Stimulated activated CD4-positive, alpha-beta T cell treated with anti-CD3 and anti-CD28 coated beads, Interleukin-1b, Interleukin-23, amount 100 ng/mL, for 24 hours (primary cell): Measurements from ENCODE around the gene GSTM3.
A peak's percentile ranks its signal among the peaks of the same experiment; 100 is the strongest.
"Not testable (repeated sequence)": the region's sequence is repeated elsewhere in the genome, so short reads cannot be mapped to it uniquely, and the experiment has no call there.

Experiments
- DNase-seq, 4 experiments: peaks; one replicate each; pipeline ENCODE4 v3.0.0-alpha.2; 2020; ENCODE audit warnings: low read depth in 4 of 4, low spot score in 1 of 4

Gene GSTM3

GRCh38 chr1:109762039-109762585, 21.3 kb upstream of the GSTM3 start:
- DNase-seq = no peak

DNA sequence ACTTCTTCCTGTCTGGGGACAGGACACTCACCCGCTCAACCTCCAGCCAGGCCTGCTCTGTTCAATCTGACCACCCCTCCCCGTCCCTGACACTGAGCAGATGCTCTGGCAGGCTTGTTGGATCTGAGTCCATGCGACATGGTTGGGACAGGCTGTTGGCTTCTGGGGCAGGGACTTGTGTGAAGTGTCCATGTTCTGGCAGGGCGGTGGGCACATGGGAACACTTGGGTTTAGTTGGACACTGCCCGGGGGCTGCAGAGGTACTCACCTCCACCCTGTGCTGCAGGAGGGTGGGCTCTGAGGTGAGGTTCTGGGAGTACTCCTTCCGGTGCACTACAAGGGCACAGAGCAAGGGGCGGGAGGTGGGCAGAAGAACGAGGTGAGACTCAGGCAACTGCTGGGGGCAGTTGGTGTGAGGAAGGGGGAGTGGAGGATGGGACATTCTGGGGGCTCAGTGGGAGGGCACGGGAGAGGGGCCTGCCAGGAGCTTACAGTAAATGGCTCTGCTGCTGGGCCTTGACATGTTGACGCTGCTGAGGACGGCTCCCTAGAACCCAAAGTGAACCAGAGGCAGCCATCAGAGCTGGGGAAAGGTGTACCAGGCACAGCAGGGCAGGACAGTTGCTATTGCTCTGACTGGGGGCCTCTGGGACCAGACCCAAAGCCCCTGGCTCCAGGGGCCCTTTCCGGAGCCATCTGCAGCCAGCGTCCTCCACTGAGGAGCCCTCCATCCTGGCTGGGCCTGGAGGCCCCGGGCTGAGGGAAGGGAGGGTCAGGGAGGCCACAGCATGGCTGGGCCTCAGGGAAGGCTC, 20.6 kb upstream of the GSTM3 start:
- DNase-seq = no peak

- no peak for DNase-seq
Measured at GRCh38 chr1:109760581-109761226, 19.9 kb upstream of the GSTM3 start.

- no peak for DNase-seq
Measured at GRCh38 chr1:109759513-109760334, 18.9 kb upstream of the GSTM3 start.

GRCh38 chr1:109757936-109758786, 17.3 kb upstream of the GSTM3 start:
- DNase-seq = no peak

- no peak for DNase-seq
Measured at GRCh38 chr1:109756848-109757521, 16.1 kb upstream of the GSTM3 start.

DNA sequence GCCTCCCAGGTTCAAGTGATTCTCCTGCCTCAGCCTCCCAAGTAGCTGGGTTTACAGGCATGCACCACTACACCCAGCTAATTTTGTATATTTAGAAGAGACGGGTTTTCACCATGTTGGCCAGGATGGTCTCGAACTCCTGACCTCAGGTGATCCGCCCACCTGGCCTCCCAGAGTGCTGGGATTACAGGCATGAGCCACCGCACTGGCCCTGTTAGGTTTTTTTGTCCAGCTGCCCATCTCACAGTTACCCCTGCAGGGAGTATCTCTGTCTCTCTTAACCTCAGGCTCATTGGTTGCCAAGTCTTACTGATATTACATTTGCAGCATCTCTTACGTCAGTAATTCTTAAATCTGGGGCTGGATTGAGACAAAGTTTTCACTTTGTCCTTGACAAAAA, 15.5 kb upstream of the GSTM3 start:
- not testable (repeated sequence) for DNase-seq

DNA sequence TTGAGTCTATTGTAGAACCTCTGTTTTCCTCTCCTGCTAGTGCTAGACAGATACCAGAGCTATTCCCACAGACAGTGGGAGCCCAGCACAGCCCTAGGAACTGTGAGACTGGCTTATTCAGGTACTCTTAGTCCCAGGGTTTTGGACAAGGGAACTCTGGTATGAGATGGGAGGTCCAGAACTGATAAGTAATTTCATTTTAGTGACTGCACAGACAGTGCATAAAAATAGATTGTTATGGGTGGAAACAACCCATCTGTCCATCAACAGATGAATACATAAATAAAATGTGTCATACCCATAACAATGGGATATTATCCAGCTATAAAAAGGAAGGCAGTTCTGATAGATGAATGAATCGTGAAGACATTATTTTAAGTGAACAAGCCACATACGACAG, 13.9 kb upstream of the GSTM3 start:
- no peak for DNase-seq

DNA sequence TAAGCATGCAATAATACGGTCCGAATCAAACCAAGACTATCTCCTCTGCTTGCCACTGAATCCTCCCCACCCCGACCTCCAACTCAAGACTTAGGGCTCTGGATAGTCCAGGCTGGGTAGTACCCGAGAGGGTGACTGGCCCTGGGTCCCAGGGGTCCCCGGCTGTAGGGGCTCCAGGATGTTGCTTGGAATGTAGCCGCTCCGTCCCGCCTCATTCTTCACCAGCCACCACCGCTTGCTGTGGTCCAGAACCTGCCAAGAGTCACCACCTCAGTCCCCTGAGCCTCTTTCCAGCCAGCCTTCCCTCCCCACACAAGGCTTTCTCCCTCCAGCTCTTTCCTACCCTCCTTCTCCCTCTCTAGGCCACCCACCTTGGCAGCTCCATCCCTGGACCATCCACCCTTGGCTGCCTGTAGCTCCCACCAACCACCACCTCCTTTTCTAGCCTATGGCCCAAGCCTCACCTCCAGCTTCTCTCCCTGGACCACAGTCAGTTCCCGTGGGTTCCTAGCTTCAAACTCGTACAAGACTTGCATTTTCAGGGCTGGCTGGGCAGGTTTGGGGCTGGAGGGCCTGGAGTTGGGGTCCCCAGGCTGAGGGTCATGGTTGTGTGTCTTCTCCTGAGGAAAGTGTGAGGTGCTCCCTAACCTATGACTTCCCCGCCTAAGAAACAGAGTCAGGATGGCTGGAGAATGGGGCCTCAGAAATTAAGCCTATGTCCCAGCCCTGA, 10.9 kb upstream of the GSTM3 start:
- no peak for DNase-seq

DNA sequence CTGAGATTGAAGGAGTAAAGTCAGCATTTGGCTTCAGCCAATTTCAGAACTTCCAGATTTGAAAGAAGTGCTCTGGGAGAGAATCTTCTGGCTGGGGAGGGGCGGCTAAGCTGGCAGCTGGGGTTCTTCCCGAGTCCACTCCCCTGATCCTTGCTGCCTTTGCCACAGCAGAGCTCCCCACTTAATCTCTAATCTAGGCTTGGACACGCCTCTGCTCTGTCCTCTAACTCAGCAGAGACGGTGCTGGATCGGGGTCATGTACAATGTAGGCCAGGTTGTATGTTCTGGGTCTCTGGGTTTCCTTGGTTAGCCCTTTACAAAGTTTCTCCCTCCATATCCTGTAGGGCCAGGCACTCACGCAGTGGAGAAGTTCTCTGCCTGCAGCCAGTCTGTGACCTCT, 10.1 kb upstream of the GSTM3 start:
- DNase-seq = no peak

DNA sequence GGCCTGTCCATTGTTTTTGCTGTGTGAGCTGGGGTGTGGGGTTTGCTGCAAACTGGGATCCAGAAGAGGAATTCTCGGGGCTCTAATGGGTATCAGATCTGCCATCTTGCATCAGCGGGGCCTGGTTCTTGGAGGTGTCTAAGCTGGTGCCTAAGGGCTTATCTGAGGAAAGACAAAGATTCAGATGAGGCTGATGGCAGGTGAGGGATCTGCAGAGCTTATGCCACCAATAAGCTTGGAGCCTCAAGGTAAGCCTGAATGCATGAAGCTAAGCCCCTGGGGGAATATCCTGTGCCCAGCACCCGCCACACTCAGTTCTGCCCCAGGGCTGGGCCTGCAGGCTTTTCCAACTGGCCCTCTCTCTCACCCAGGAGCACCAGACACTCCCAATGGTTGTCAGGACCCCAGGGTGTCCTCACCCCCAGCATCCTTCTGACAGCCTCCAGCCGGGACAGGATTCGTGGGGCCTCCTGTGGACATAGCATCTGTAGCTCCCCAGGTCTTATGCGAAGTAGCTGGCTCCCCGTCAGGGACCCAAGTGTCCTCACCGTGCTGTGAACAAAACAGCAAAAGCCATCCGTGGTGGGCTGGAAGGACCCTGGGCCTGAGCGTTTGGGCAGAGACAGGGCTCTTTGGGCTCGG, 9.5 kb upstream of the GSTM3 start:
- DNase-seq = no peak

GRCh38 chr1:109749221-109749620, 8.4 kb upstream of the GSTM3 start:
- no peak for DNase-seq

DNA sequence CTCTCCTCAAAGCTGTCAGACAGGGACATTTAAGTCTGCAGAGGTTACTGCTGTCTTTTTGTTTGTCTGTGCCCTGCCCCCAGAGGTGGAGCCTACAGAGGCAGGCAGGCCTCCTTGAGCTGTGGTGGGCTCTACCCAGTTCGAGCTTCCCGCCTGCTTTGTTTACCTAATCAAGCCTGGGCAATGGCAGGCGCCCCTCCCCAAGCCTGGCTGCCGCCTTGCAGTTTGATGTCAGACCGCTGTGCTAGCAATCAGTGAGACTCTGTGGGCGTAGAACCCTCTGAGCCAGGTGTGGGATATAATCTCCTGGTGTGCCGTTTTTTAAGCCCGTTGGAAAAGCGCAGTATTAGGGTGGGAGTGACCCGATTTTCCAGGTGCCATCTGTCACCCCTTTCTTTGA, 7.5 kb upstream of the GSTM3 start:
- DNase-seq = not testable (repeated sequence)

GRCh38 chr1:109739738-109740614, 862 bp downstream of the GSTM3 start:
- peak; percentile 44 to 81 (median 74) for DNase-seq

GRCh38 chr1:109733236-109733870, 7.5 kb downstream of the GSTM3 start:
- DNase-seq = no peak

- no peak for DNase-seq
Measured at GRCh38 chr1:109732390-109732881, 8.4 kb downstream of the GSTM3 start.

- DNase-seq = no peak
Measured at GRCh38 chr1:109730666-109731065, 10.2 kb downstream of the GSTM3 start.
